GM21447 (cell line): Measurements from ENCODE around the gene ELF2.
A peak's percentile ranks its signal among the peaks of the same experiment; 100 is the strongest.
"Not testable (repeated sequence)": the region's sequence is repeated elsewhere in the genome, so short reads cannot be mapped to it uniquely, and the experiment has no call there.

Experiments
- ATAC-seq: cut with Tn5 transposase; IDR thresholded peaks from one replicate; pipeline ENCODE4 v1.9.1; 2021; ENCODE audit not compliant: unreplicated experiment

ELF2 gene

GRCh38 chr4:139188648-139189416 is 11.8 kb upstream of the ELF2 start:
- no peak for ATAC-seq

- peak; percentile 53 for ATAC-seq
Observed at GRCh38 chr4:139184129-139184528, 7.1 kb upstream of the ELF2 start.

DNA sequence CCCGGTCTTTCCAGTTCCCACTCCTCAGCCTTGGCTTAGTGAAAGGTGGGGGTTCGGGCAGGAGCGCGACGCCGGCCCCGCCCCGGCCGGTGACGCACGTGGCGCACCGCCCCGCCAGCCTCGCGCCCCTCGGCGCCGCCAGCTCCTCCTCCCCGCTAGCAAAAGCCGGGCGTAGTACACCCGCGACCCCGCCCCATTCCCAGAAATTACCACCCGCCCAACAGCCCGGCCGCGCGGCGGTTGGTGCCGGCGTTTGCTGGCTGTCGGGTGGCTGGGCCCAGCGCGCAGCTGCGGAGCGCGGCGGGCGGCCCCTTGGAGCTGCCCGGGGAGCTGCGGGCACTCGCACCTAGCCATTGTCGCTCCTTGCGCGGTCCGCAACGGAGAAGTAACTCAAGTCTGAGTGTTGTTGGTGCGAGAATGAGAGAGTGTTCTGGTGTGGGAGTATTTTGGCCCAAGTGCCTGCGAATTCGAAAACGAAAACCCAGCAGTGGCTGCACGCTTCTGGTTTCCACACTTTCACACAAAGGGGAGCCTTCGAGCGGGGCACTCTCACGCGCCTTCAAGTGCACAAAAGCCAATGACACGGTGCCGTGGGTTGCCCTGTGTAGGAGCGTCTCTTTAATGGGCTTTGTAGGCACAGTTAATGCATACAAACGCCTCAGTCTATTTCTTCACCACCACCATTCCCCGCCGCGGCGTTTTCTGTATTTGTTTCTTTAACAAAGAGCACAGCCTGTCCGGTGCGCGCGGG is 1.0 kb upstream of the ELF2 start:
- peak; percentile 62 for ATAC-seq

GRCh38 chr4:139176302-139177048 is 543 bp downstream of the ELF2 start:
- peak; percentile 17 for ATAC-seq

GRCh38 chr4:139175646-139176301 is 1.2 kb downstream of the ELF2 start:
- ATAC-seq, result no peak

GRCh38 chr4:139171876-139172691 is 4.9 kb downstream of the ELF2 start:
- ATAC-seq, result no peak

- no peak for ATAC-seq
Observed at GRCh38 chr4:139170932-139171331, 6.1 kb downstream of the ELF2 start.

- ATAC-seq, result no peak
Observed at GRCh38 chr4:139167774-139168444, 9.1 kb downstream of the ELF2 start.

DNA sequence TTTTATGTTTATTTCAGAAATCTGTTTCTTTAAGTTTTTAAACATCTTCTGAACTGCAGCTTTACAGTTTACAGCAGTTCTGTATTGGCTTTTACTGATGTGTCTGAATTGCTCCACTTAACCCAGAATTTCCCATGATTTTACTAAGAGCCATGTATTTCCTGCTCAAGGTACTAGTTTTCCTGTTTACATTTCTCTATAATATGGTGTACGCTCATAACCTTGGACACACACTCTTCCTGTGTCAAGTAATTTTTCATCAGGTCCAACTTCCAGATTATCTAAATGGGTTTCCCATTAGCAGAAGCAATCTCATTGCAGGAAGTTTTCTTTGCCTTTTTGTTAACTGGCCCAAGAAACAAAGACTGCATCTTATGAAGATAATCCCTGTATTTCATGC is 12.3 kb downstream of the ELF2 start:
- no peak for ATAC-seq

- ATAC-seq, result no peak
Observed at GRCh38 chr4:139163806-139164206, 13.2 kb downstream of the ELF2 start.

DNA sequence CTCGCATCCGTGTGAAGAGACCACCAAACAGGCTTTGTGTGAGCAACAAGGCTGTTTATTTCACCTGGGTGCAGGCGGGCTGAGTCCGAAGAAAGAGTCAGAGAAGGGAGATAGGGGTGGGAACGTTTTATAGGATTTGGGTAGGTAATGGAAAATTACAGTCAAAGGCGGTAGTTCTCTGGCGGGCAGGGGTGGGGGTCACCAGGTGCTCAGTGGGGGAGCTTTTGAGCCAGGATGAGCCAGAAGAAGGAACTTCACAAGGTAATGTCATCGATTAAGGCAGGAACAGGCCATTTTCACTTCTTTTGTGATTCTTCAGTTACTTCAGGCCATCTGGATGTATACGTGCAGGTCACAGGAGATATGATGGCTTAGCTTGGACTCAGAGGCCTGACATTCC is 19.0 kb downstream of the ELF2 start:
- not testable (repeated sequence) for ATAC-seq

GRCh38 chr4:139154952-139155557 is 22.0 kb downstream of the ELF2 start:
- no peak for ATAC-seq

DNA sequence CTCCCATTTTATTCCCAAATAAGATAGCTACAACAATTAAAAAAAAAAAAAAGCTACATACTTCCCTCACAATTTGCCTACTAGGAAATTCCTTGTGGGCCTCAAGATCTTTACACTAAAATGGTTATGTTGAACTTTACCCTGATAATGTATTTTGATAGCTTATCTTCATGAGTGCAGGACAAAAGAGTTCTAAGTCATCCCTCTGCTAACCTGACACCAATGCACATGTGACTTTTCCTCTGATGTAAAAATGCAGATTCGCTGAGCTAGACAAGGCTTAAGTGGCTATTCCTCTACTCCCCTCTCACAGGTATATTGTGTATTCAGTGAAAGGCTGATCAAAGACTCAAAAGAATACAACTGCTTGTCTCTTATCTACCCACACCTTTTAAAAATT is 22.5 kb downstream of the ELF2 start:
- no peak for ATAC-seq

GRCh38 chr4:139154134-139154421 is 22.9 kb downstream of the ELF2 start:
- no peak for ATAC-seq

GRCh38 chr4:139153411-139154133 is 23.4 kb downstream of the ELF2 start:
- ATAC-seq, result no peak

GRCh38 chr4:139152249-139152648 is 24.8 kb downstream of the ELF2 start:
- ATAC-seq, result no peak

- no peak for ATAC-seq
Observed at GRCh38 chr4:139146926-139147629, 29.9 kb downstream of the ELF2 start.

- ATAC-seq, result no peak
Observed at GRCh38 chr4:139145552-139145932, 31.5 kb downstream of the ELF2 start.
